Activated gamma-delta T cell (primary cell): ENCODE results near the gene CDK5.
A peak's percentile ranks its signal among the peaks of the same experiment; 100 is the strongest.
"Not testable (repeated sequence)": the region's sequence is repeated elsewhere in the genome, so short reads cannot be mapped to it uniquely, and the experiment has no call there.

ENCODE experiments used
- DNase-seq: peaks from one replicate; lab custom pipeline; 2025; lab: John Stamatoyannopoulos, UW

Gene CDK5

DNA sequence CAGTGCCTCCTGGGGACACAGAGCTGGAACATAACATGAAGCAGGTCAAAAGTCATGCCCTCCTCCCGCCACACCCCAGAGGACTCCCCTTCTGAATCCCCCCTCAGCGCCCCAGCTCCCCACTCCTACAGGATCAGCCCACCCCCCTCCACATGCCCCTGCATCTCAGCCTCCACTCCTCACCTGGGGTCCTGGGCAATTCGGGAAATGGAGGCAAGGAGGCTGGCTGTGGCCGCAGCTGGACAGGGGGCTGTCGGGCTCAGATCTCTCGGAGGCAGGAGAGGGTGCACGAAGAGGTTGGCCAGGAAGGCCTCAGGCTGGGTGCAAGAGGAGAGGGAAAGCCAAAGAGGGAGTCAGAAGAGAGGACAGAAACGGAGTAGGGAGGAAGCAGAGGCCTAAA lies 41.2 kb downstream of the CDK5 start:
- DNase-seq: no peak

DNA sequence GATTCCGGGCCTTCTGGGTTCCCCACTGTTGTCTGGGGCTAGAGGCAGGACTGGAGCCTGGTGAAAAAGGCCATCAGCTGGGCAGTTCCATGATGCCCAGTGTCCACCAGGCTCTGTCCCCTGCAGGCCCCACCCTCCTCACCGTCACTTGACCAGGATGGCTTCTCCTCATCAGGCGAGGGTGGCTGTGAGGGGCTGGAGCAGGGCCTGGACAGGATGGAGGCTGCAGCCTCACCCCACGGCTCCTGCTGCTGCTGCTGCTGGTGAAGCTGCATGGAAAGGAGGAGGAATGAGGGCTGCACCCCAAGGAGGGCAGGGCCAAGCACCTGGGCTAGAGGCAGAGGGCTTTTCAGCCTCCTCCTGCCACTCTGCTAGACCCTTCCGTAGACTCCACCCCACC lies 41.7 kb downstream of the CDK5 start:
- DNase-seq: no peak

DNA sequence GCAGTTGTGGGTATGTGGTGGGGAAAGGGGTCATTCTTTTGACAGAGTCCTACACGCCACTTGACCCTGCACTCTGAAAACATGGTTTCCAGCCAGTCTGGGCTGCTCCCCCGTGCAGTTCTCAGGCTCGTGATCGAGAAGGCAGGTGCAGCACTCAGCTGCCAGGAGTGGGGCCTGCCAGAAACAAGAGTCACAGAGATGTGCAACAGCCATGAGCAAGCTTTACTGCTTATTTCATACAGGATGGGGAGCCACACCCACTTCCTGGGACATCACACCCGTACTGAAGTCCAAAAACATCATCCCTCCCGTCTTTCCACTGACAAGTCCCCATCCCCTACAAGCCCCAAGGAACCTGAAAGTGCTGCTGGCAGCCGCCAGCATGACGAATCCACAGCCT lies 42.7 kb downstream of the CDK5 start:
- no peak for DNase-seq

DNA sequence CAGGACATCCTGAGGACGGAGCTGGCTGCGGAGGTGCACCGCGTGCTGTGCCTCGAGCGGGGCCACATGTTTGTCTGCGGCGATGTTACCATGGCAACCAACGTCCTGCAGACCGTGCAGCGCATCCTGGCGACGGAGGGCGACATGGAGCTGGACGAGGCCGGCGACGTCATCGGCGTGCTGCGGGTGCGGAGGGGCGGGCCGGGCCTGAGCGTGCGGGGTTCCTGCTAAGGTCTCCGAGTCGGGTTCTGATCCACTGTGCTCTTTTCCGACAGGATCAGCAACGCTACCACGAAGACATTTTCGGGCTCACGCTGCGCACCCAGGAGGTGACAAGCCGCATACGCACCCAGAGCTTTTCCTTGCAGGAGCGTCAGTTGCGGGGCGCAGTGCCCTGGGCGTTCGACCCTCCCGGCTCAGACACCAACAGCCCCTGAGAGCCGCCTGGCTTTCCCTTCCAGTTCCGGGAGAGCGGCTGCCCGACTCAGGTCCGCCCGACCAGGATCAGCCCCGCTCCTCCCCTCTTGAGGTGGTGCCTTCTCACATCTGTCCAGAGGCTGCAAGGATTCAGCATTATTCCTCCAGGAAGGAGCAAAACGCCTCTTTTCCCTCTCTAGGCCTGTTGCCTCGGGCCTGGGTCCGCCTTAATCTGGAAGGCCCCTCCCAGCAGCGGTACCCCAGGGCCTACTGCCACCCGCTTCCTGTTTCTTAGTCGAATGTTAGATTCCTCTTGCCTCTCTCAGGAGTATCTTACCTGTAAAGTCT lies 43.8 kb downstream of the CDK5 start:
- DNase-seq: peak; percentile 89

DNA sequence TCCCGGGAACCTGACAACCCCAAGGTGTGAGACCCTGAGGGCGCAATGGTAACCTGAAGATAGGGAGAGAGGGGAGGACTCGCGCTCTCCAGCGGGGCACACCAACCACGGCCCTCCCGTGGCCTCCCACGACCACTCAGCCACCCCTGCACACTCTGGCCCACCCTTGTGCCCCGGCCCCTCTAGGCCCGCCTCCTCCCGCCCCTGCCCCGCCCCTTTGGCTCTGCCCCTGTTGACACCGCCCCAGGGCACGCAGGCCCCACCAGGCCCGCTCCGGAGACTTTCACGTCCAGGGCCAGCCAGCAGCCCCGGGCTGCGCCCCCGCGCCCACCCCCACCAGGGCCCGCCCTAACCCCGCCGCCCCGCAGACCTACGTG lies 44.4 kb downstream of the CDK5 start:
- no peak for DNase-seq

DNA sequence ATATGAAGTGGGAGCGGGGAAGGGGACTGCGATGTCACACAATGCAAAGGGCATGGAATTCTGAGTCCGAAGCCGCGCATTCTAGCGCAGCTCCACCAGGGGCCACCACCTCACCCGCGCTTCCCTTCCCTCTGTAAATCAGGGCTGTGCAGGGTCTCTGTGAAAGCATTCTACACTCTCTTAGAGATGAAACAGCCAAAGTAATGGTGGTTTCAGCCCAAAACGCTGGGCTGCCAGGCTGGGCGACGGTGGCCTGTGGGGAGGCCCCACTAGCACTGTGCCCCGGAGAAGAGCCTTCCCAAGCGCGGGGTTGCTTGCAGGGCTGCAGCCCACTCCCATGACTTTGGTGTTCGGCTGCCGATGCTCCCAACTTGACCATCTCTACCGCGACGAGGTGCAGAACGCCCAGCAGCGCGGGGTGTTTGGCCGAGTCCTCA lies 44.8 kb downstream of the CDK5 start:
- no peak for DNase-seq

DNA sequence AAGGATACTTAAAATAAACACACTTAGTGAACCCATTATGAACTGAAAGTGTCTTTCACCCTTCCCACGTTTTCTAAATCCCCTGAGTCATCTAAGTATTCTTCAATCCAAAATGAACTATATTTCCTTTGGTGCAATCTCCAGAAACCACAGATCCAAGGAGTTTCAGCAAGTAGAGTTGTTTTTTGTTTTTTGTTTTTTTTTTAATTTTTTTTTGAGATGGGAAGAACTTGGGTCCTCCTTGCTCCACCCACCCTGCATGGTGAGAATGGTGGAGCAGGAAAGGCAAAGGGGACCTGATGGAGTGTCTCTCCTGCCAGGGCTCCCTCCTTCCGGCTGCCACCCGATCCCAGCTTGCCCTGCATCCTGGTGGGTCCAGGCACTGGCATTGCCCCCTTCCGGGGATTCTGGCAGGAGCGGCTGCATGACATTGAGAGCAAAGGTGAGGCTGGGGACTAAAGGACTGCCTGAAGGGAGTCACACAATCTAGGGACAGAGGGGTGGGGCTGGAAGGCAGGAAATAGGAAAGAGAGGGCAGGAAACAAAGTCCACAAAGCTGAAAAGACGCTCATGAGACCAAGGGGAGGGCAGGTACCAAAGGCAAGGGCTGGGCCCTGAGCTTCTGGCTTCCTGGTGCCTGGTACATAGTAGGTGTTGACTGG lies 45.5 kb downstream of the CDK5 start:
- no peak for DNase-seq

DNA sequence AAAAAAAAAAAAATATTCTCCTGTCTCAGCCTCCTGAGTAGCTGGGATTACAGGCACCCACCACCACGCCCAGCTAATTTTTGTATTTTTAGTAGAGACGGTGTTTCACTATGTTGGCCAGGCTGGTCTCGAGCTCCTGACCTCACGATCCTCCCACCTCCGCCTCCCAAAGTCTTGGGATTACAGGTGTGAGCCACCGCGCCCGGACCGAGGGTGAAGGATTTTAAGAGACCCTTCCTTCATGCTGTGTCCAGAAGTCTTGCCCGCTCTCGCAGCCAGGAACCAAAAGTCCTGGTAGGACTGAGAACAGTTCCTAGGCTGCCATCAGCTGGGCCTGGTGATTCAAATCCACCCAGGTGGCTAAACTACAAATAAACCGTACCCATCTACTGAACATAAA lies 46.1 kb downstream of the CDK5 start:
- DNase-seq: not testable (repeated sequence)

DNA sequence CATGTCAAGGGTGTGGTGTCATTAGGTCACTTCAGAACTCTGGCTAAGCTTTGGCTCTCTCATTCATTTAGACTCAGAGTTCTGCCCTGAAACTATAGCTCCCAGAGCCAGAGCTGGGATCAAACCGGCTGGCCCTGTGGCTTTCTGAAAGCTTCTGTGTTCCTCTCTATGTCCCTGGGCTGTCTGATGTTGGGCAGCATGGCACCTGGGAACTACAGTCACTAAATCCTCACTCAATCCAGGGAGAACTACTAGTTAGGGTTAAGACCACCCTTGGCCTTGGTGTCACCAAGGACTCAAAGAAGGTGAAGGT lies 46.6 kb downstream of the CDK5 start:
- no peak for DNase-seq

DNA sequence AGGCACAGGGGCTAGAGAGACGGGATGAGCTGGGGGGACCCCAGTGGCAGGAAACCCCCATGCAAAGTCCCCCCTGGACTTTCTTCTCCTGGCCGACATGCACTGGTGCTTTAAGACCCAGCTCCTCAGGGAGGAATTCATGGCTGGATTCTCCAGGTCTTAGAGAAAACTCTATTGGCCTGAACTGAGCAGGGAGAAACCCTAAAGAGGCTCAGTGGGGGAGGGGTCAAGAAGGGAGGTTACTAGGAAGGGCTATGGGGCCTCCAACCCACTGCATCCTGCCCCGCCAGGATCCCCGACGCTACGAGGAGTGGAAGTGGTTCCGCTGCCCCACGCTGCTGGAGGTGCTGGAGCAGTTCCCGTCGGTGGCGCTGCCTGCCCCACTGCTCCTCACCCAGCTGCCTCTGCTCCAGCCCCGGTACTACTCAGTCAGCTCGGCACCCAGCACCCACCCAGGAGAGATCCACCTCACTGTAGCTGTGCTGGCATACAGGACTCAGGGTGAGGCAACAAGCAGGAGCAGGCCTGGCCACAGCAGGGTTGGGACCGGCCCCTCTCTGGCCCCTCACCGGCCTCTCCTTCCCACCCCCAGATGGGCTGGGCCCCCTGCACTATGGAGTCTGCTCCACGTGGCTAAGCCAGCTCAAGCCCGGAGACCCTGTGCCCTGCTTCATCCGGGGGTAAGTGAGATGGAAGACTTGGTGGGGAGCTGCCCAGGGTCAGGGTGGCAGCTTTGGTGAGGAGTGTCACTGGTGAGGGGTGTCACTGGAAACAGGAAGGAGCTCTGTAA lies 47.2 kb downstream of the CDK5 start:
- DNase-seq: no peak

DNA sequence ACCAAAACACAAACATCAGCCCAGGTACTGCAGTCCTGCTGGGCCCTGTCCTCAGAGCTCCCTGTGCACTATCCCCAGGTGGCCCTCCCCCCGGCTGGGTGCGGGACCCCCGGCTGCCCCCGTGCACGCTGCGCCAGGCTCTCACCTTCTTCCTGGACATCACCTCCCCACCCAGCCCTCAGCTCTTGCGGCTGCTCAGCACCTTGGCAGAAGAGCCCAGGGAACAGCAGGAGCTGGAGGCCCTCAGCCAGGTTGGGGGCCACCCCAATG lies 47.7 kb downstream of the CDK5 start:
- DNase-seq: no peak

DNA sequence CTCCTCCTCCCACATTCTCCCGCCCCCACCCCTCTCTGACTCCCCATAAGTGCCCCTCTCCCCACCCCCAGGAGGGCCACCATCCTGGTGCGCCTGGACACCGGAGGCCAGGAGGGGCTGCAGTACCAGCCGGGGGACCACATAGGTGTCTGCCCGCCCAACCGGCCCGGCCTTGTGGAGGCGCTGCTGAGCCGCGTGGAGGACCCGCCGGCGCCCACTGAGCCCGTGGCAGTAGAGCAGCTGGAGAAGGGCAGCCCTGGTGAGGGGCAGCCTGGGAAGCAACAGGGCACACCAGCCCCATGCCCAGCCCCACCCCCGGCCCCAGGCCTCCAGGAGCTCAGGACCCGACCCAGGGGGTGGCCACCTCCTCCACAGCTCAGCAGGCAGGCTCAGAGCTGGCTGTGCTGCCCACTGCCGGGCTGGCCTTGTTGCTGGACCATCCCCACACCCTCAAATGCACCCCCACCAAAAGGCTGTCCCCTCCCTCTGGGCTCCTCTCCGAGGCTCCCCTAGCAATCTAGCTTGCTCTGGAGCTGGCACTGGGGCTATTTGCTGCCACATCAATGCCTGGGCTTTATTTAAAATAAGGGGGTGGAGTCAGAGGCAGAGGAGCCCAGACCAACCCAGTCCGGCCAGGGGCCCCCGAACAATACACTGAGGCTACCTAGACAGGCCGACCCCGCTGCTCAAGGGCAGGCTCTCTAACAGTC lies 48.2 kb downstream of the CDK5 start:
- DNase-seq: no peak

DNA sequence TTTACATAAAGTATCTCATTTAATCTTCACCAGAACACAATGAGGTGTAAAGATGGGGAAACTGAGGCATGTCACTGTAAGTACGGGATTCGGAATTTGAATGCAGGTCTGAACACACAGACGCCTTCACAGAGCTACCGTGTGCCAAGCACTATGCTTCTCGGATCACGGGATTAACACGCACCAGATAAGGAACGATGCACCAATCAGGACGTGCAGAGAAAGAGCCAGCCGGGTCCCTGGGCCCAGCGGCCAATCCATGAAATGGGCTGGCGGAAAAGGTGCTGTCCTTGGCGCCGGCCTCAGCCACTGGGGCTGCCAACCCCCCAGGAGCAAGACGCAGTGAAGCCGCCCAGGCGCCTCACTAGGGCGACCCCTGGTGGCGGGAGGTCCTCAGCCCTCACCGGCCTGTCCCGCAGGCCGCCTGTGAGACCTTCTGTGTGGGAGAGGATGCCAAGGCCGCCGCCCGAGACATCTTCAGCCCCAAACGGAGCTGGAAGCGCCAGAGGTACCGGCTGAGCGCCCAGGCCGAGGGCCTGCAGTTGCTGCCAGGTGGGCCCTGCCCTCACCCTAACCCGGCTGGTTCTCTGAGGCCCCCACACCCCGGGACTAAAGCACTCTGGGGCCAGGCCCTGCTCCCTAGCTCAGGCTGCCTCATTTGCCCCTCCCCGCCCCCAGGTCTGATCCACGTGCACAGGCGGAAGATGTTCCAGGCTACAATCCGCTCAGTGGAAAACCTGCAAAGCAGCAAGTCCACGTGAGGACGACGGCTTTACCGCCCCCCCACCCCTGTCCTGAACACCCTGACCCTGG lies 49.0 kb downstream of the CDK5 start:
- DNase-seq: peak; percentile 63

DNA sequence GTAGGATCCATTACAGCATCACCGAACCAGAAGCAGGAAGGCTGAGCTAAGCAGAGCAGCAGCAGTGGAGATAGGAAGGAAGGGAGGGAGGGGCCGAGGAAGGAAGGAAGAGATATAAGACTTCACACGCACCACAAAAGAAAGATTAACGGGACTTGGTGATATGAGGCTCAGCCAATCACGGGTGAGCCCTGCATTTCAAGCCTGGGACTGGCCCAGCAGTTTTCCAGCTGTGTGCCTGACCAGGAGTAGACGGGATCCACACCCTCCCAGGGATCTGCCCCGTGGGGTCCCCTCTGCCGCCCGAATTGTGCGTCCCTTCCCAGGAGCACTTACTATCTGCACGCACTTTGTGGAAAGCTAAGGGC lies 49.6 kb downstream of the CDK5 start:
- no peak for DNase-seq

DNA sequence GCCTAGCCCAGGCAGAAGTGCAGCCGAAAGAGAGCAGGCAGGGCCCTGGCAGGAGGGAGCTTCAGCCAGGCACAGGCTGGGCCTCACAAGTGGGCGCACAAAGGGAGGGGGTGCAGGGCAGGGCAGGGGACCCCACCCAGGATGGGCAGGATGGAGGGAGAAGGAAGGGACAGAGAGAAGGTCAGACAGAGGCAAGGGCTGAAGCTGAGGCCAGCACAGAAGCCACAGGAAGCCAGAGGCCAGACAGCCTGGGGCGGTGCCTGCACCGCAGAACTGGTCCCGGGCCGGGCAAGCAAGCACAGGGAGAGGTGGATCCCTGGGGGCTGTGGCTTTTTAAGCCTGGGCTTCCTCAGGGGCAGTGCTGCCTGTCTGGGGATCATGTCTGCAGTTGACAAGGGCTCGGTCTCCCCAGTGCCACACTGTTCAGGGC lies 50.2 kb downstream of the CDK5 start:
- DNase-seq: no peak

DNA sequence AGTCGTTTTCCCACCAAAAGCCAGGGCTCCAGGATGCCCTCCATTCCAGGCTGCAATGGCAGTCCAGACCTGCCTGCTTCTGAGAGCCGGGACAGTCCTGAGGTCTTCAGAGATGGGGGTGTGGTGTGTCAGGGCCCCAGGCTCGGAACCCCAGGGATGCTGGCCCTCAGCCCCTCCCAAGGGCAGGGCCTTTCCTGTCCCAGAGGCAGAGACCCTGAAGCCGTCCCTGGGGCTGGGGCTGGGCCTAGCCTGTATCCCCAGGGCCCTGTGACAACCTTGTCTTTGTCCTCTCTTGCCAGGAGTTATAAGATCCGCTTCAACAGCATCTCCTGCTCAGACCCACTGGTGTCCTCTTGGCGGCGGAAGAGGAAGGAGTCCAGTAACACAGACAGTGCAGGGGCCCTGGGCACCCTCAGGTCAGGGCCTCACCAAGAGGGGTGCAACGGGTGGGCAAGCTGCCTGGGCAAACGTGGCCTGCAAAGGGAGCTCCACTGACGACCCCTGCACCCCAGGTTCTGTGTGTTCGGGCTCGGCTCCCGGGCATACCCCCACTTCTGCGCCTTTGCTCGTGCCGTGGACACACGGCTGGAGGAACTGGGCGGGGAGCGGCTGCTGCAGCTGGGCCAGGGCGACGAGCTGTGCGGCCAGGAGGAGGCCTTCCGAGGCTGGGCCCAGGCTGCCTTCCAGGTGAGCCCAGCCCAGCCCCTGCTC lies 51.0 kb downstream of the CDK5 start:
- no peak for DNase-seq

DNA sequence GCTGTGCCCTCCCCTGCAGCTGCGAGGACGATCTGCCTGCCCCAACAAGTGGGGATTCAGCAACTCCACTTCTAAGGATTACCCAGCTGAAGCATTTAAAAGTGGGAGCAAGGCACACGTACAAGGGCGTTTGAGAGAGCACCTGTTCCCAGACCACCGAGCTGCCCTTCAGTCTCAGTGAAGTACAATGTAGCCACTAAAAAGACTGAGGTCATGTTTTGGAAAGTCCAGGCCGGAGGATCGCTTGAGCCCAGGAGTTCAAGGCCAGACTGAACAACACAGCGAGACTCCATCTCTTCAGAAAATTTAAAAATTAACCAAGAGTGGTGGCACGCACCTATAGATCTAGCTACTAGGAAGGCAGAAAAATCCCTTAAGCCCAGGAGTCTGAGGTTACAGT lies 52.1 kb downstream of the CDK5 start:
- DNase-seq: no peak
